CD4-positive, alpha-beta T cell treated with Interleukin-1 beta for 1 hour (primary cell): ENCODE measurements around the gene PID1.

Source experiments
- DNase-seq, 2 donors: peaks; one replicate each; pipeline ENCODE4 v3.0.0-alpha.2; 2020 to 2022

PID1 gene

DNA sequence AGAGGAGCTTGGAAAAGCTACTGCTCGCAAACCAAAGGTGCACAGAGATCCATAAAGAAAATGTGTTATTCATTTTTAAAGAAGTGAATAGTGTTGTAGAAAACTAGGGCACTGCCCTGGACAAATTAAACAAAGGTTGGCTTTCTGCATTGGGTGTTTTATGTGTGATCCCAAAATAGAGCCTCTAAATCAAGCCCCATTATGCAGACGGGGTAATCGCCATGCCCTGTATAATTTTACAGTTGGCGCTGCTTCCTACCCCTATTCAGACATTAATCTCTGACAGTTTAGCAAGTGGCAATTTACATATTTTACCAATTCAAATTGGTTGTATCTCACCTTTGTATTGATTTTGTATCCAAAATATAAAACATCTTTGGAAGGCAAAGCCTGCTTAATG lies 109.1 kb downstream of the PID1 start:
- no peak for DNase-seq

DNA sequence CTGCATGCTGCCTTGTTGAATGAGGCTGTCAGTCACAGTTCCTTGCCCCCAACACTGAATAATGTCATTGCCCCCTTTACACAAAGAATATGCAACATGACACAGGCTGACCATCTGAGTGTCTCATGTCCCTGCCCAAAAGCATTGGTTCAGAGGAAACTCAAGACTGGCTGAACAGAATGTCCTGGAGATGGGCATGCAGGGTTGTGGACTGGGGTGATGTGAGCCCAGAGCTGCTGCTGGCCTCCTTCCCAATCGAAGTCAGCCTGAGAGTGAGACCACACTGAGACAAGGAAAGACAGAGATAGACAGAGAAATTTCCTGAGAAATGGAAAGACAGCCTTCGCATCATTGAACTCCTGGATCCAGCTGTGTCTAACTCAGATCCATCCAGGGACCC lies 110.1 kb downstream of the PID1 start:
- no peak for DNase-seq

DNA sequence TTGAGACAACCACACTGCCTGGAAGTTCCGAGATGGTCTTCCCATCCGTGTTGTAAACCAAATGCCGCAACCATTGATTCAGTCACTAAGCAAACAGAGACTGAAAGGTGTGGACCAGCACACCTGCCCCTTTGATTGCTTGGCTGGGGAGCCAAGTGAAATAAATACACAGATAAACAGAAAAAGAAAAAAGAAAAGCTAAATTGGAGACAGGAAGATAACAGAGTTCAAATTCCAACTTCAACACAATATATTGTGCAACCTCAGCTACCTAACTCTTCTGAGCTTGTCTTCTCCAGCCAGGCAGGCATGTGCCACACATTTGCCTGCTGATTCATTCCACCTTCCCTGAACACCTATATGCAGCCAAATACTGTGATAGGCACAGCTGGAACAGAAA lies 110.9 kb downstream of the PID1 start:
- DNase-seq: no peak

DNA sequence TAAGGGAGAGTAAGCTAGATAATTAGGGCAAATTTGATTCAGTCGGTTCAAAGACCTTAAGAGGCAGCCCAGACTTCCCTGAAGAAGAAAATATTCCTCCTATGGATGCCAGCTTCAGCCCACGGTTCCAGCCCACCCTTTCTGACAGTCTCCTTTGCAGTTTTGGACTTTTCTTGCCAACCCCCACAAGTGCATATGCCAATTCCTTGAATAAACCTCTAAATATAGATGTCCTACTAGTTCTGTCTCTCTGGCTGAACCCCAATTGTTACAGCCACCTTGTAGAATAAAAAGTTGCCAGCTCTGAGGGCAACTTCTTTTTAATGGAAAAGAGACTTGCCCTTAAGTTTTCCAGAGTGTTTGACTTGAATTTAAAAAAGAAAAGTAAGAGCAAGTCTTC lies 111.7 kb downstream of the PID1 start:
- DNase-seq: no peak

DNA sequence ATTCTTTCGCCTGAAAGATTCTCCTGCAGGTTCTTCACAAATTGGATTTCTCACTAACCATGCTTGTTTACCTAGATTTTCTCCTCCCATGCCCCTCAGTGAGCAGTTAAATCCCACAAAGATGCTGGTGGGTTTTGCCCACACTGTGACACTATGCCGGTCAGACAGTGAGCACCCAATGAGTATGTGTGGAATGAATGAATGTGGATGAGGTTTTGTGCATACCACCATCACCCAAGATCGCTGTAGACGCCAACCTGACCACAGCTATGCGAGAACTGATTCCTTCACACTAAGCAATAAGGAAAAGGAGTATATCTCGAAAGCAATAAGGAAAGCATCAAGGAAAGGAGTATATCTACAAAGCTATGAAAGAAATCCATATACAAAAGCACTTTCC lies 116.7 kb downstream of the PID1 start:
- no peak for DNase-seq

DNA sequence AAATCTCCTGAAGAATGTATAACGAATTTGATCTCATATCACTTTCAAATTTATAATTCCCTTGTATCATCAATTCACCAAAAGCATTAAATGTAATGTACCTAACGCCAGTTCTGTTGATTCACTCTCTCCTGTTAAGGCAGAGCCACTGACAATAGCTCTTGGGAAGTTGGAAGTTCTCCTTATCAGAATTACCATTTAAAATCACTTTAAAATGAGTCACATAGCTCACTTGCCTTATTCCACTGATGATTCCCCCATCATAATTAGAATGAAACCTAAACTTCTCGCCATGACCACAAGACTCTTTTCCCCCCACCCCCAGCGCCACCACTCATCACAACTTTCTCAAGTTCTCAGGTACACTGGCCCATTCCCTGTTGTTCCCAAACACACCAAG lies 117.1 kb downstream of the PID1 start:
- DNase-seq: no peak

DNA sequence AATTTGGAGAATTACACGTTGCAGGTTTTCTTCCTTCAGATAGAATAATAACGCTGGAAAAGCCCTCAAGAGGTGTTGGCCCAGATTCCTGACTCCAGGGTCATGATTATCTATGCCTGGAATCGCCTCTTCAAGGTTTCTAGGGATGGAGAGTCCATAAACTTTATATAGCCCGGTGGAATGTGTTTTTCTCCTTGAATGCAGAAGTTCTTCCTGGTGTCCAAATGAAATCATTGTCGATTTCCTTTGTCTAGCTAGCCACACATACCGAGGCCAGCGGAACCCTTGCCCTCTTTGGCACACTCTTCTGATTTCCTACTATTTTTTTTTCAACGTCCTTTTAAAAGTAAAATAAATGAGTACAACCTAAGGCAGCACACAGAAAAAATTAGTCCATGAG lies 117.8 kb downstream of the PID1 start:
- no peak for DNase-seq

DNA sequence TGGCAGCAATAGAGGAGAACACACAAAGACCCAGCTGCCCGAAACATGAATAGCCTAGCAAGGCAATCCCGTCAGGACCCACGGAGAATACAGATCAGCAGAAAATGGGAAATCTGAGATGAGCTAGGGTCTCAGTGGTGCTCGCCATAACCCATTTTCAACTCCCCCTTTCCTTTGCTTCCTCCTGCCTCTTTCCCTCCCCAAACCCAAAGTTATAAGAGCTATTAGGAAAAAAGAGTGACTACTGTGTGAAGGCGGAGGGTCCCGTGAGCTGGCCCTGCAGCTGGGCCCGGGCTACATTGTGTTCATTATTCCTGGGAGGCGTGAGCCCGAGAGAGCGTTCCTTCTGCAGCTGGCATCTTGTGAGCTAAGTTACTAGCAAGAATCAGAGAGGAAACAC lies 118.4 kb downstream of the PID1 start:
- no peak for DNase-seq

DNA sequence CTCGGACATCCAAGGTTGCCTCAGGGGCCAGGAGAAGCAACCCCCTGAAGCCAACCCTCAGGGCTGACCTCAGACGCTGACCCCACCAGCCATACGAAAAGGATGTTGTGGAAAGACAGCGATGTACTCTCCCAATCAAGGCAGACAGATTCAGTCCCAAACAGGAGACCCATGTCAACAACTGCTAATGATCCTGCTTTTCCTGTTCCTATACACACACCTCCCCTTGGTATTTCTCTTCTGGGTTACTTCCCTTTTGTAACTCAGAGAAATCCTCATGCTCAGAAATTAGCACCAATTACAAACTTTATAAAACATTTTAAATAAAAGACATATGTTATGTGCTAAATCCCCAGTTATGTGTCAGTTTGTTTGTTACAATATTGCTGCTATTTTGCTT lies 120.8 kb downstream of the PID1 start:
- DNase-seq: no peak

DNA sequence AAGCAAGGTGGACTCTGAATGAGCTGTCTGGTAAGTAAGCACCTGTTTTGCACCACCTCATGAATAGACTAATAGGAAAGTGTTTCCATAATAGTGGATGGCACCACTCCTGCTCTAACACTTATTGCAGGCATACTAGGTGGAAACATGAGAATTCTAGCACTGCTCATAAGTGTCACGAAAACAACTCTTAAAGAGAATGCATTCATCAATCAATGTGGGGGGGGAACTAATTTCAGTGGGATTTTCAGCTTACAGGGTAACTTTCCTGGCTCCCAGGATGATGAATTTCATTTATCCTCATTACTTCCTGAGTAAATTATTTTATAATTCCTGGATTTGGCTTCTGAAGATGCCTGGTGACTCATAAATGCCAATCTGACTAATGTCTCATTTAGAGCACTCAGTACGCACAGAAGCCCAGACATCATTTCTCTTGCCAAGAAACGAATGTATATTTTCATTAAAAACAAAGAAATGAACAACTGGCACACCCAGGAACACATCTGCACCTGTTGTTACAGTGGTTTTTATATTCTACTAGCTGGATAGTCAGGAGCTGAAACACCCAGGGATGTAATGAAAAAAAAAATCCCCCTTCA lies 129.6 kb downstream of the PID1 start:
- DNase-seq: no peak

DNA sequence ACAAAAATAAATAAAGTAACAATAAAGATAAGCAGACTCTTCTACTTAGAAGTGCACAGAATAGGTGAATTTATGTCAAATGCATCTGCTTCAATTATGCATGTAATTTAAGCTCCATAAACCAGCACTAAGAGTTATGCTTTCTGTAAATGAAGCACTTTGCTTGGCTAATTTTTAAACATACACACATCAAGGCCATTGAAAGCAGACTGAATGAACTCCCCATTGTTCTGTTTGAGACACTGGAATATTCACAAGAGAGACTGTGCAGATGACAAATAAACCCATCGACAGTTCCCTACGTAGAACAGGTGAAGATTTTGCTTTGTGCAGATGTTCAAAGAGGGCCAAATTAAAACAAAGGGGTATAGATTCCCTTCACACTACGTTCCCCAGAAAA lies 133.4 kb downstream of the PID1 start:
- no peak for DNase-seq

DNA sequence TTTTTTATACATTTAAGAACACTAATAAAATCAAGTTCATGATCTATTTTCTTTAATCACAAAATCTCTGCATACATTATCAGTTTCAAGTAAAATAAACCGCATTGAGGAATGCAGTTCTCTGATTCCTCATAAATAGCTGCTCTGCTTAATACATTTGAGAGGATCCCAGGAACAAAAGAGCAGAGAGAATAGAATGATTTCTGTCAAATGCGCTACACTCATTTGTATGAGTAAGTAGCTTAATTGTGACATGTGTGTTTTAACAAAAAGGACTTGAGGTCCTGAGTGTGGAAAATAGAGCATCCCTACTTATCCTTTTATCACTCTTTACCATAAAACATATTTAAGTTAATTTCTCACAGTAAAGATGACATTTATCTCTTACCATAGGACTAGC lies 134.0 kb downstream of the PID1 start:
- DNase-seq: no peak

DNA sequence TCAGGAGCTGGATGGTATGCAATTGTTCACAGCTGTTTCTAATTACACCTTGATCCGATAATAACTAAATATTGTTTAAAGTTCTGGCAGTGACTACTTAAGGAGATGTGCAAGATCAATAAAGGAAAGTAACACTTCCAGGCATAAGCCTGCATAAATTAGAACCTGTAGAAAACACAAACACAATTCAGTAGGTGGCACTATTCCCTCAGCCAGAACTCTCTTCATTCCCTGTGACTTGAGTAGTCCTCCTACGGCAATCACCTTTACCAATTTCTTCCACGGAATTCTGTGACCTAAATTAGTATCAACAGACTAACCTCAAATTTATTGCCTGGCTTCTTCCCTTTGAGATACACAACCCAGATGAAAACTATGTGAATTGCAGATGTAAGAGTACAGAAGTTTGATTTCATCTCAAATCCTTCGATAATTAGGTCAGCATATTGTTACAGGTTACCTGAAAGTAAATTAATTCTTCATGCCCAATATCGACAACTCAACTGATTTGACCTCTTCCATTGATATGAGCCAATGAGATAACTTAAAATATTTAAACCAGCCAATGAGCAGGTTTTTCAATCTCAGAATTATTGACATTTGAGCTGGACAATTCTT lies 137.8 kb downstream of the PID1 start:
- DNase-seq: no peak

DNA sequence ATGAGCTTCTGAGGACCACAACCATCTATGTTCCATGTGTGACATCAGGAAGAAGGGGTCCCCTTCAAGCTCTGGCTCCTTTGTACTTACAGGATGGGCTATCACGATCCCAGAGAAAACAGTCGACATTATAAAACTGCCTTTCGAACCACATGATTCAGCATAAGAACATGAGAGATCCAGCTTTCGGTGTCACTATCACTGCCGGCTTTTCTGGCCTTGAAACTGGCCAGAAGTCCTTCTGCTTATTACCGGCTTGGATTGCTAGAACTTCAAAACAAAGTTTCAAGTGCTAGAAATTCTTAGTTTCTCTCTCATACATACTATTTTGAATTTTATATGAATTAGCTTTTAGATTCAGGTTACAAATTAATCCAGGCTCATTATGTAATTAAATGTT lies 138.9 kb downstream of the PID1 start:
- no peak for DNase-seq

DNA sequence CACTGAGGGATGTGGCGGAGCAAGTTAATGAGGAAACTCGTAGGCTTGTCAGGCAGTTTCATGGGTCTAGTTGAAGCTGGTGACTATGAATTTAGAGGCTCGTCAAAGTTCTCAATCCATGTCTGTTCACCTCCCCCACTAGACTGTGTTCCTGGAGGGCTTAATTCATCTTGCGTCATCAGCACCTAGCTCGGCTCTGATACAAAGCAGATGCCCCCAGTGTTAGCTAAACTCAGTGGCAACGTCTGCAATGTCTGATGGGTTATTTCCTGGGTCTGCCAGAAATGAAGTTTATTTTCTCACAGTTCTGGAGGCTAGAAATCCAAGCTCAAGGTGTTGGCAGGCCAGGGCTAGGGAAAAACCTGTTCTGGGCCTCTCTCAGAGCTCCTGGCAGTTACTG lies 140.6 kb downstream of the PID1 start:
- DNase-seq: no peak

DNA sequence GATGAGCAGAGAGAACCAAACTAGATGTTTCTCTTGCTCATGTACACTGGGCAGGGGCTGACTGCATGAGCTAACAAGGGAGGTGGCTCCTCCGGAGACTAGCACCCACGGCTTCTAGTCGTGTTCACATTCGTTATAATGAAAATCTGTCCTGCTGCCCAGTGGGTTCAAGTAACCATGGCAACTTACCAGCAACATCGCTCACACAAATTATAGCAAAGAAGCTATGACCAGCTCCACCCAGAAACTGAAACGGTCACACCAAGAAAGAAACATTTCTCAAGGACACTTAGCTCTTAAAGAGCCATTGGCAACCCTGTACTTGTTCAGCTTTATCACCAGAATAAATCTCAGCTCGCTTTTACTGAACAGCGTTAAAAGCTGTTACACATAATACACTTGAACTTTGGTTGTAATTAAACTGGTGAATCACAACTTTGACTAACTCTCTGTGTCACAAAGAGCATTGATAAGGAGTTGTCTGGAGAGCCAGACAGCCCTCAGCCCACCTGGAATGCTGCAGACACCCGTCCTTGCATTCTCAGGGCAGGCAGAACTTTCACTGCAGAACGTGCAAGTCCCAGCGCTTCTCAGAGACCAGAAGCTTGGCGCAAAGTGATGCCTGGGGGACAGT lies 141.2 kb downstream of the PID1 start:
- DNase-seq: no peak

DNA sequence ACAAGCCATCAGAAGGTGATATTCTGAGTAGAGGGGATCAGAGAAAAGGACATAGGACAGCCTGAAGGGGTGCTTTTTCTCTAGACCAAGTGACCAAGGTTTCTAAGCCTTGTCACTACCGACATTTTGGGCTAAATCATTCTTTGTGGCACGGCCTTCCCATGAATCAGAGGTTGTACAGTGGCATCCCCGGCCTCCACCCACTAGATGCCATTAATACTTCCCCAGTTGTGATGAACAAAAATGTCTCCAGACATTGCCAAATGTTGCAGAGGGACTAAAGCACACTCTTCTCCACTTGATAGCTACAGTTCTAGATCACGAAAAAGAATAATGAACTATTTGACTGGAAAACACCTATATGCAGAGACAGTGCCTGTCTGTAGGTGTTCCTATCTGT lies 143.6 kb downstream of the PID1 start:
- no peak for DNase-seq

DNA sequence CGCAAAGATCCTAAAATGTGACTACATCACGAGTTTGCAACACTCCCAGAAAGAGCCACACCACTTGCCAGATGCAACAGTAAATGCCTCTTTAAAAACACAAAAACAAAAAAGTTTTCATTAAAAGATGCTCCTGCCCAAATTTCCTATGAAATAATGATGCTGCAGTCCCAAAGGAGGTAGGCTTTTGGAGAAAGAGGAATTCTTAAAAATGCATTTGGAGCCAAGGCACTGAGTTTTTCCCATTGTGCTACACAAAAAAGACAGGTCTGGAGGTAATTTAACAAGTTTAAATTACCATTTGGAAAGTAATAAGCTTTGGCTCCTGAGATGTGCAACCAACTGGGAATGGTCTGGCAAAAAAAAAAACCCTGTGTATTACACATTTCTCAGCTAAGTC lies 145.0 kb downstream of the PID1 start:
- no peak for DNase-seq

DNA sequence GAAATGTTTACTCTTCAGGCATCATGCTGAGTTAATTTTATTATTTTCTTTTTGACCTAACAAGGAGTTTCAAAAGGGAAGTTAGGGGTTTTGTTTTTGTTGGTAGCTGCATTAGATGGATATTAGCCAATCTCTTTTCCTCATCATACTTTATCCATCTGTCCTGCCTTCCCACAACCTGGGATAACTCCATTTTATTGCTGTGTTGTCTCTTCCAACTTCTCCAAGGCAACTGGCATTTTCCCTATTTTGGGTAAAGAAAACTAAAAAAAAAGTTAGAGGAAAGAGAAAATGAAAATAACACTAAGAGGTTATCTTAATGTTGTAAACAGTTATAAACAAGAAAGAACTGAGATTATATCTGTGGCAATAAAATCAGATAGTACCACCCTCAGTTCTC lies 147.0 kb downstream of the PID1 start:
- DNase-seq: no peak

DNA sequence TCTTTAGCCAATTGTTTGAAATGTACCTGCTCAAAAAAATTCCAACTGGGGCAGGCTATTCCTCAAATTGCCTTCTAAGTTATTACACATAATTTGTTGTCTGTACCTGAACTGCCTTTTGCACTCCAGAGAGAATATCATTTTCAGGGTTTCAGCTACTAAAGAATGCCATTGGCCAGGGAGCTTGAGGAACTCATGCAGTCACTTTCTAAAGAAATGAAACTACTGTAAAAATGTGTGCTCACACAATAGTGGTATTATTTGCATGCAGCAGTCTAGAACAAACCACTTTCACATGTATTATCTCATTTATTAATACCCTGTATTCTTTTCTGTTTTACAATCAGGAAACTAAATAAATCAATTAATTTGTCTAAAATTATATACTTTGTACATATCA lies 152.2 kb downstream of the PID1 start:
- DNase-seq: no peak

DNA sequence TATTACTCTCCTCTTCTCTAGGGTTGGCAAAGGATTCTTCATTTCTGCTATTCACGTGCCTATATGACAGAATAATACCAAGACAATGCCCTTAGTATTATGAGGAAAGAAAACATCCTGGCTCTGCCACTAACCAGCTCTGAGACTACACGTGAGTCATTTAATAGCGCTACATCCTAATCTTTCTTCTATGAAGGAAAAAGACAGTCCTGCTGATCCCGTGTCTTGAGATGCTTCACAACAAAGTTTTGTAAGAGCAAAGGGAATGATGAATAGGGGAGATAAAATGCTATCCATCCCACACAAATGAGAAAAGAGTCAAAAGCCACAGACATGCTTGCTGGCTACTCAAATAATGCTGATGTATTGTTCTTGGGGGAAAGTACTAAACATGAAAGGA lies 152.8 kb downstream of the PID1 start:
- no peak for DNase-seq

DNA sequence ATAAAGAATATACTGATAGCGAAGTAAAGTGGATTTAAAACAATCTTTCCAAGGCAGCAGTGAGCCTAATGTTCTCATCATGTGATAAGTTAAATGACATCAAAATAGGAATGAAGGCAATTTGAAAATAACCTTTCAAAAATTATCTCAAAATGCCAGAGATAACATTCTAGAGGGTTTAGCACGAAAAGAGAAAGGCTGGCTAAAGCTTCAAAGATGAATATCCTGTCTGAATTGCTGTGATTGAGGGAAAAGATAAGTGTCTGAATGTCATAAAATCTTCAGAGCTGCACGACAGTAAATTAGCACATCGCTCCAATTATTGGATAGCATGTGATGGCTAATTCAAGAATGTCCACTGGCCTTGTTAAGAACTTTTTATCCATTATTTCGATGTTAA lies 159.3 kb downstream of the PID1 start:
- DNase-seq: no peak

DNA sequence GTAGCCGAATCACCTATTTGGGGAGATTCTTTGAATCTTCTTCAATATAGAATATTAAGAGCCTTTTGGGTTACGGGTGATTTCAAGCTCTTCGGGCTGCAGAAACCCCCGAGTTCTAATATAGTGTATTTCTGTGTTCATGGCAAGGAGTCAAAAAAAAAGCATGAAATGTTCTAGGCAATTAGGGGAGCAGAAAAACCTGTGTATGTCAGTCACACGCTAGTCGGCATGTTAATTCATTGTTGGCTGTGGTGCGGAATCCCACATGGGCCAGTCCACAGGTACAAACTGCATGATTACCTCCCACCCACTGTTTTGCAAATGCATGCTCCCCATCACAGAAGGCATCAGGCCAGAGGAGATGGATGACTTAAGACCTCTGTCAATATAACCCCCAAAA lies 161.9 kb downstream of the PID1 start:
- no peak for DNase-seq

DNA sequence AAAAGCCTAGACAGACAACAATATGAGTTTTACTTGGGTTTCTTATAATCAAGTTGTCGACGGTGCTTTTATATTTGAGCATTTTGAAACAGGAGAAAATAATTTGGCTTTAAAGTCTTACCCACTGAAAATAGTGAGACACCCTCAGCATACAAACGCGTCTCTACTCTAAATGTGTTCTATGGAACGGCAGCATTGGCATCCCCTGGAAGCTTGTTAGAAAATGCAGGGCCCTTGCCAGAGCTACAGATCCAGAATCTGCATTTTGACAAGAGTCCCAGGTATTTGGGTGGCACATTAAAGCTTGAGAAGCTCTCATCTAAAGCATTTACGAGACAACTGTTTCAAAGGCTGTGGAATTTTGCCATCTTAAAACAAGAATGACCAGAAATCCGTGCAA lies 163.5 kb downstream of the PID1 start:
- DNase-seq: no peak

DNA sequence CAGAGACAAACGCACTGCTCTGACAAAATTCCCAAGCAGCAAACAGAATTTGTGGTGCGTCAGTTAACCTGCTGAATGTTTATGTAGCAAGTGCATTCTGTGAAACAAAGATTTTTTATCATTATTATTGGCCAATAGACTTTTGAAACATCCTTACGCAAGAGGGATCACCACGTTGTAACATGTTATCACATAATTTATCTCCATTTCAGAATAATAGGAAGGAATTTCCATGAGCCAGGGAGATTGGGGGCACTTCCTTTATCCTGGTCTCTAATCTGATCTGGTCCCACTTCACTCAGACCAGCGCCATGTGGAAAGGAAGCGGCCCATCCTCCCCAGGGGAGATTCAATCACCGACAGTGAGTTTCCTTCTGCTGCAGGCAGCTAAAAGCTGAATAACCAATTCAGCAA lies 166.1 kb downstream of the PID1 start:
- DNase-seq: no peak
